ENCODE data around the gene CTSK. TPM values are rescaled to one million over a fixed set of nuclear protein-coding genes. Genes with fewer than 3 reads are reported as not detected.

Gene CTSK
- 1.3 and 1.7 TPM in 2 replicates for total RNA-seq

DNA sequence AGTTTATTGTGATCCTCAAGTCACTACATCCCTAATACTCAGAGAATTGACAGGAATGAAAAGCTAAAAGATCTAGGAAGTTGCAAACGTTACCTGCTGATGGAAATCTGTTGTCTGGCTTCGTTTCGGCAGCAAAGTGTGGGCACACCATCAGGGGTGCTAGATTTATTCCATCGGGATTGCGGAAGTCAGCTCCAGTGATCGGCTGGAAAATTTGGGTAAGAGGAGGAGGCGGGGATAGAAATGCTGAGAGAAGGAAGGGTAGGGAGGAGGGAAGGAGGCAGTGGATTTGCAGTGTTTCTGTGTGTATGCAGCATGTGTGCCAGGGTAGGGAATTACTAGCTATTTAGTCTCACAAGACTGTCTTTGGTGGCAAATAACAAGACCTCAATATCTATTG is at the start of gene CTSK:
CTSK (minus strand) TSS at position 140 of the 400 bp plus-strand sequence. CDS start 1,455 bp downstream, outside the sequence.

DNA sequence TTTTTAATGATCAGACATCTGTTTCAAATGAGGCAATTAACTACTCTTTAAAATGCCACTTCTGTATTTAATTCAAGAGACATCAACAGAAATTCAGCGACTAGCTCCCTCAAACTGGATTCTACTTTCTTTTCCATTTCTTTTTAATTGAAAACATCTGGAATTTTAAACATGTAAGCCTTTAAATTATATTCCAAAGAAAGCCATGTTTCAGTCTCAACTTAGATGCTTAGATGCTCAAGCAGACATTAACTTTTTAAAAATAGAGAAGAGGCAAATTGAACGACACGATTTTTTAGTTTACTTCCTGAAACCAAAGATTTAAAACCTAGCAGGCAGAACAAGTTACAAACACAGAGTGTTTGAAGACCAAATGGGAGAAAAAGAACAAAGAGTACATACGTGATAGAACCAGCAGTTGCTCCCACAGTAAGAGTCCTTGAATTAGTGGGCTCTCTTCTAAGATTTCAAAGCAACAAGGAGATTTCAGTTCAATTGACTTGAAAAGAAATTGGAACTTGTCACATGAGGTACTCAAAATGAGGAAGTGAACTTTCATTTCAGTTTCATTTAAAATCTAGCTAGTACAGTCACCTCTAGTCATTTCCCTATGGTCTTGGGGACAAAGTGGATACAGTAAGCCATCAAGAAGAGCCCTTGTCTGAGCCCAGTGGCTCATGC is 42.6 kb downstream of the CTSK start, which contains the start of gene CTSS:
CTSS (minus strand) TSS at position 483 of the 681 bp plus-strand sequence. CDS start 1,015 bp downstream, outside the sequence.

Other genes with a start within 250 kb of the CTSK start
- 252 and 361 TPM in 2 replicates for gene MCL1, start 228.7 kb downstream of the CTSK start, total RNA-seq
- 120 and 260 TPM in 2 replicates for gene ENSA, start 178.6 kb downstream of the CTSK start, total RNA-seq
- gene GOLPH3L, start 111.1 kb downstream of the CTSK start, total RNA-seq = 11.6 and 11.7 TPM in 2 replicates
- 1.1 and 1.2 TPM in 2 replicates for gene HORMAD1, start 87.4 kb downstream of the CTSK start, total RNA-seq
- 1.7 and 19.0 TPM in 2 replicates for gene CTSS, start 42.5 kb downstream of the CTSK start, total RNA-seq
- 14.7 and 16.9 TPM in 2 replicates for gene ARNT, start 68.3 kb upstream of the CTSK start, total RNA-seq
- under 0.01 TPM in 1 of 2 replicates, not detected in the other for gene CTXND2, start 78.9 kb upstream of the CTSK start, total RNA-seq
- gene SETDB1, start 118.1 kb upstream of the CTSK start, total RNA-seq = 19.8 and 34.5 TPM in 2 replicates
- 91.1 and 114 TPM in 2 replicates for gene CERS2, start 166.6 kb upstream of the CTSK start, total RNA-seq
- not detected in 2 replicates for gene ANXA9, start 174.0 kb upstream of the CTSK start, total RNA-seq
- gene MINDY1, start 198.6 kb upstream of the CTSK start, total RNA-seq = 9.6 and 11.6 TPM in 2 replicates
- gene PRUNE1, start 200.2 kb upstream of the CTSK start, total RNA-seq = 7.5 and 10.4 TPM in 2 replicates
- 2.4 and 5.5 TPM in 2 replicates for gene BNIPL, start 228.3 kb upstream of the CTSK start, total RNA-seq
- gene C1orf56, start 239.5 kb upstream of the CTSK start, total RNA-seq = 0.72 and 1.5 TPM in 2 replicates